Activated CD4-positive, alpha-beta T cell treated with anti-CD3 and anti-CD28 coated beads for 36 hours (primary cell): ENCODE measurements around the gene UBAP1L. TPM values are rescaled to one million over a fixed set of nuclear protein-coding genes. Genes with fewer than 3 reads are reported as not detected.
"Not testable (repeated sequence)": the region's sequence is repeated elsewhere in the genome, so short reads cannot be mapped to it uniquely, and the experiment has no call there.

Experiments used
- ATAC-seq: fragments of 200-7000 bp; cut with Tn5 transposase; one replicate; pipeline ENCODE4 v1.10.0; 2021; ENCODE audit warnings: mild to moderate bottlenecking, moderate library complexity
- CTCF ChIA-PET: fragments of 350-600 bp; sonication (Branson Sonifier 250); formaldehyde crosslinking; loops from one replicate; lab custom pipeline; 2021; ENCODE audit warnings: antibody characterized with exemption; lab: Charles Lee
- POLR2A ChIA-PET: fragments of 350-600 bp; sonication (Branson Sonifier 250); formaldehyde crosslinking; loops from one replicate; lab custom pipeline; 2021; ENCODE audit warnings: antibody characterized with exemption, inconsistent platforms; lab: Charles Lee
- DNase-seq: peaks from one replicate; pipeline ENCODE4 v3.0.0-alpha.2; 2020
- H3K27ac Mint-ChIP-seq: one replicate; pipeline ENCODE4 v1.8.0; 2021; ENCODE audit warnings: mixed read lengths
- H3K27me3 Mint-ChIP-seq: one replicate; pipeline ENCODE4 v1.8.0; 2021; ENCODE audit warnings: mixed read lengths
- H3K36me3 Mint-ChIP-seq: one replicate; pipeline ENCODE4 v1.8.0; 2021; ENCODE audit warnings: low read depth, mixed read lengths
- H3K4me1 Mint-ChIP-seq: one replicate; pipeline ENCODE4 v1.8.0; 2021; ENCODE audit warnings: mixed read lengths
- H3K4me3 Mint-ChIP-seq: one replicate; pipeline ENCODE4 v1.8.0; 2021; ENCODE audit warnings: mild to moderate bottlenecking, moderate library complexity, mixed read lengths
- H3K9me3 Mint-ChIP-seq: one replicate; pipeline ENCODE4 v1.8.0; 2021; ENCODE audit warnings: low read depth, mixed read lengths
- intact Hi-C, 2 experiments: fragments of 100-400 bp; cut with DNase I in 1 of 2; cut with micrococcal nuclease in 1 of 2; formaldehyde crosslinking; loops; one replicate each; pipeline versions ENCODE4 v1.14.2 to v1.15.1; 2022 to 2024; cut with DNase I, micrococcal nuclease
- total RNA-seq, 2 experiments: library from RNA; stranded (reverse); gene quantifications; one replicate each; pipeline ENCODE4 v1.2.3, GENCODE V29; 2021

UBAP1L gene
- 1 to 10 TPM; 2.7 to 3.2 TPM for total RNA-seq

- H3K9me3 Mint-ChIP-seq = no peaks in the 10 kb centered on the region
- no peaks in the 10 kb centered on the region for H3K27me3 Mint-ChIP-seq
- ATAC-seq = no peak
- H3K36me3 Mint-ChIP-seq = peaks cover 46% of the 10 kb centered on the region
- no peak within 1 kb of the TSS for H3K27ac Mint-ChIP-seq
- no peak within 1 kb of the TSS for H3K4me3 Mint-ChIP-seq
- ChIA-PET POLR2A (no interaction called here), CTCF (interaction anchor here (0.6 to 1.3 kb wide), 8 partner anchors 12 to 264 kb away, joined by 3 to 6 read pairs (median 4); no protein-coding TSS in a partner anchor)
- H3K4me1 Mint-ChIP-seq = no peaks in the 10 kb centered on the region
- DNase-seq = no peak
- intact Hi-C loops = no loop called here
Measured at GRCh38 chr15:65115086-65115485, at the start of gene UBAP1L. TSS of gene UBAP1L (minus strand) at chr15:65115200. CDS start at chr15:65106215, 8,985 bp downstream.

- intact Hi-C loops = no loop called here
- no peak for DNase-seq
- Mint-ChIP-seq H3K27me3 (no peaks in the 10 kb centered on the region), H3K4me3 (no peak overlapping the region), H3K36me3 (peaks cover 16% of the 10 kb centered on the region), H3K27ac (no peak overlapping the region), H3K9me3 (no peaks in the 10 kb centered on the region), H3K4me1 (no peaks in the 10 kb centered on the region)
- CTCF ChIA-PET = interaction anchor here (0.7 to 0.8 kb wide), 3 partner anchors 10 to 52 kb away, joined by 3 read pairs; no protein-coding TSS in a partner anchor
- POLR2A ChIA-PET = interaction anchor here (0.5 to 1.0 kb wide), 2 partner anchors 21 to 1022 kb away, joined by 3 to 4 read pairs; partner anchors contain the start of gene CLPX
- ATAC-seq = no peak
Measured at GRCh38 chr15:65164139-65164538, 49.1 kb upstream of the UBAP1L start.

- H3K27me3 Mint-ChIP-seq = no peaks in the 10 kb centered on the region
- ChIA-PET POLR2A (no interaction called here), CTCF (interaction anchor here (1.0 to 2.5 kb wide), 2 partner anchors 15 to 62 kb away, joined by 3 to 6 read pairs; no protein-coding TSS in a partner anchor)
- H3K27ac Mint-ChIP-seq = no peak overlapping the region
- DNase-seq = no peak
- H3K4me3 Mint-ChIP-seq = no peak overlapping the region
- intact Hi-C loops = no loop called here
- peaks cover 14% of the 10 kb centered on the region for H3K36me3 Mint-ChIP-seq
- H3K9me3 Mint-ChIP-seq = no peaks in the 10 kb centered on the region
- no peaks in the 10 kb centered on the region for H3K4me1 Mint-ChIP-seq
- ATAC-seq = no peak
Measured at GRCh38 chr15:65163041-65163440, 48.0 kb upstream of the UBAP1L start.

GRCh38 chr15:65156692-65157091 lies 41.7 kb upstream of the UBAP1L start:
- intact Hi-C loops = no loop called here
- Mint-ChIP-seq H3K4me1 (no peaks in the 10 kb centered on the region), H3K4me3 (no peak overlapping the region), H3K9me3 (no peaks in the 10 kb centered on the region), H3K36me3 (peaks cover 21% of the 10 kb centered on the region), H3K27ac (no peak overlapping the region), H3K27me3 (no peaks in the 10 kb centered on the region)
- POLR2A ChIA-PET = no interaction called here
- ATAC-seq = no peak
- CTCF ChIA-PET = interaction anchor here (0.7 kb wide), 1 partner anchor 14 kb away, joined by 3 read pairs; no protein-coding TSS in a partner anchor
- no peak for DNase-seq

- Mint-ChIP-seq H3K27me3 (no peaks in the 10 kb centered on the region), H3K4me1 (no peaks in the 10 kb centered on the region), H3K36me3 (peaks cover 25% of the 10 kb centered on the region), H3K4me3 (no peak overlapping the region), H3K9me3 (no peaks in the 10 kb centered on the region), H3K27ac (no peak overlapping the region)
- ATAC-seq (no peak), DNase-seq (no peak)
- intact Hi-C loops = no loop called here
- POLR2A ChIA-PET = no interaction called here
- CTCF ChIA-PET = interaction anchor here (0.5 kb wide), 1 partner anchor 302 kb away, joined by 3 read pairs; no protein-coding TSS in a partner anchor
Measured at GRCh38 chr15:65154720-65155119, 39.7 kb upstream of the UBAP1L start.

DNA sequence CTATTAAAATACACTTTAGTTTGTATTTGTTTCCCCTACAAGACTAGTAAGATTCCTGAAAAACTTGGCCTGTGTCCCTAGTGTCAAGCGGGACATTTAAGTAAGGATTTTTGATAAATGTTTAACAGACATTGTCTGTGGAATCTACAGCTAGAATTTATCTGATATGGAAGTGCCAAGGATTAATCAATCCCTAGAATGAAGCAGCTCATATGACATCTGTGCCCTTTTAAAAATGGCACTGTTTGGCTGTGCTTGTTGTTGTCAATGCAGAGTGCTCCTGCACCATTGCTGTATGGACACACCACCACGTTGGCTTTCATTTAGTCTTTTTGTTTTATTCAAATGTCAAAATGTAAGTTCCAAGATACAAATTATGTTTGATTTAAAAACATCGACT lies 32.9 kb upstream of the UBAP1L start:
- Mint-ChIP-seq H3K36me3 (peaks cover 11% of the 10 kb centered on the region), H3K27me3 (no peaks in the 10 kb centered on the region), H3K4me1 (no peaks in the 10 kb centered on the region), H3K9me3 (no peaks in the 10 kb centered on the region), H3K4me3 (no peak overlapping the region), H3K27ac (no peak overlapping the region)
- POLR2A ChIA-PET = no interaction called here
- DNase-seq (no peak), ATAC-seq (no peak)
- CTCF ChIA-PET = interaction anchor here (1.7 kb wide), 1 partner anchor 14 kb away, joined by 6 read pairs; no protein-coding TSS in a partner anchor
- intact Hi-C loops = no loop called here

GRCh38 chr15:65146438-65146837 lies 31.4 kb upstream of the UBAP1L start:
- no peak overlapping the region for H3K27ac Mint-ChIP-seq
- POLR2A ChIA-PET = no interaction called here
- peak; percentile 10 for DNase-seq
- no peaks in the 10 kb centered on the region for H3K27me3 Mint-ChIP-seq
- CTCF ChIA-PET = interaction anchor here (0.6 kb wide), 1 partner anchor 23 kb away, joined by 4 read pairs; no protein-coding TSS in a partner anchor
- ATAC-seq = no peak
- no peaks in the 10 kb centered on the region for H3K4me1 Mint-ChIP-seq
- intact Hi-C loops = no loop called here
- H3K36me3 Mint-ChIP-seq = peaks cover 6% of the 10 kb centered on the region
- H3K9me3 Mint-ChIP-seq = no peaks in the 10 kb centered on the region
- no peak overlapping the region for H3K4me3 Mint-ChIP-seq

DNA sequence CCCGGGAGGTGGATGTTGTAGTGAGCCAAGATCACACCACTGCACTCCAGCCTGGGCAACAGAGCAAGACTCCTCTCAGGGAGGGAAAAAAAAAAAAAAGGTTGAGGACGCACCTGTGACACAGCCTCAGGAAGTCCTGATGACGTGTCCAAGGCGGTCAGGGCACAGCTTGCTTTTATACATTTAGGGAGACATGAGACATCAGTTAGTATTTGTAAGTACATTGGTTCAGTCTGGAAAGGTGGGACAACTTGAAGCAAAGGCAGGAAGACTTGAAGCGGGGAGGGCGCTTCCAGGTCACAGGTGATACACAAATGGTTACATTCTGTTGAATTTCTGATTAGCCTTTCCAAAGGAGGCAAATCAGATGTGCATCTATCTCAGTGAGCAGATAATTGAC lies 23.6 kb upstream of the UBAP1L start:
- POLR2A ChIA-PET, ATAC-seq, H3K9me3 Mint-ChIP-seq, H3K27me3 Mint-ChIP-seq, DNase-seq, H3K36me3 Mint-ChIP-seq, H3K4me3 Mint-ChIP-seq, H3K27ac Mint-ChIP-seq, CTCF ChIA-PET, H3K4me1 Mint-ChIP-seq: not testable (repeated sequence)
- intact Hi-C loops = loop anchor here in 1 of 2 experiments (10.0 kb wide), 1 partner anchor 754 kb away; the partner anchor contains the start of genes PCLAF and TRIP4

GRCh38 chr15:65137893-65138292 lies 22.9 kb upstream of the UBAP1L start:
- H3K27ac Mint-ChIP-seq, POLR2A ChIA-PET, H3K9me3 Mint-ChIP-seq, H3K36me3 Mint-ChIP-seq, H3K27me3 Mint-ChIP-seq, H3K4me3 Mint-ChIP-seq, CTCF ChIA-PET, ATAC-seq, DNase-seq, H3K4me1 Mint-ChIP-seq: not testable (repeated sequence)
- intact Hi-C loops = loop anchor here in 1 of 2 experiments (10.0 kb wide), 1 partner anchor 753 kb away; the partner anchor contains the start of genes PCLAF and TRIP4

GRCh38 chr15:65137089-65137488 lies 22.1 kb upstream of the UBAP1L start:
- H3K27ac Mint-ChIP-seq, POLR2A ChIA-PET, DNase-seq, H3K27me3 Mint-ChIP-seq, CTCF ChIA-PET, H3K4me1 Mint-ChIP-seq, H3K4me3 Mint-ChIP-seq, H3K9me3 Mint-ChIP-seq, ATAC-seq: not testable (repeated sequence)
- H3K36me3 Mint-ChIP-seq = peaks cover 11% of the 10 kb centered on the region
- intact Hi-C loops = loop anchor here in 1 of 2 experiments (10.0 kb wide), 1 partner anchor 752 kb away; the partner anchor contains the start of genes PCLAF and TRIP4

GRCh38 chr15:65134538-65134937 lies 19.5 kb upstream of the UBAP1L start:
- ATAC-seq = no peak
- Mint-ChIP-seq H3K27ac (no peak overlapping the region), H3K4me1 (peaks cover 22% of the 10 kb centered on the region), H3K9me3 (peaks cover 5% of the 10 kb centered on the region), H3K36me3 (peaks cover 20% of the 10 kb centered on the region), H3K4me3 (peak overlapping the region; percentile 85), H3K27me3 (no peaks in the 10 kb centered on the region)
- POLR2A ChIA-PET = interaction anchor here (1.3 kb wide), 1 partner anchor 170 kb away, joined by 10 read pairs; the partner anchor contains the start of gene RNU5B-1
- no peak for DNase-seq
- intact Hi-C loops = loop anchor here (5.0 to 10.0 kb wide), 3 partner anchors 168 to 1037 kb away; partner anchors contain the start of genes PCLAF (in 1 of the 2), RNU5B-1 (in 1 of the 2), SNX1 (in 1 of the 2) and TRIP4 (in 1 of the 2)
- CTCF ChIA-PET = interaction anchor here (0.6 to 2.3 kb wide), 8 partner anchors 13 to 477 kb away, joined by 3 to 5 read pairs (median 4); partner anchors contain the start of genes INTS14, PARP16 and UBAP1L
